ENCODE data around the gene TRABD2B.

GRCh38 chr1:47953661-47954060, 43.5 kb downstream of the TRABD2B start:
- TF ChIP-seq CTCF (IDR thresholded peaks at IDR 0.05 in 4 of 5, conservative IDR thresholded peaks at IDR 0.05 in 1 of 5), result no peak
- no peak for TF ChIP-seq POLR2A (IDR thresholded peaks at IDR 0.05)
